H1 (cell line): Measurements from ENCODE around the gene MSH5. TPM values are rescaled to one million over a fixed set of nuclear protein-coding genes. Genes with fewer than 3 reads are reported as not detected.

Source experiments
- ATF2 ChIP-seq: IDR thresholded peaks from 2 replicates; pipeline ENCODE4 v1.6.1; 2012; ENCODE audit warnings: low read length, inconsistent platforms
- BRCA1 ChIP-seq: IDR thresholded peaks from 2 replicates; pipeline ENCODE4 v1.6.1; 2012; ENCODE audit warnings: low read depth, low read length, improper control_type of control experiment
- CREB1 ChIP-seq: IDR thresholded peaks from 2 replicates; pipeline ENCODE4 v1.6.1; 2012; ENCODE audit warnings: inconsistent platforms
- GABPA ChIP-seq: IDR thresholded peaks from 2 replicates; pipeline ENCODE4 v1.6.1; 2011; ENCODE audit warnings: mild to moderate bottlenecking, low read length, moderate library complexity, borderline replicate concordance; ENCODE audit not compliant: insufficient read depth
- HDAC6 ChIP-seq: IDR thresholded peaks from one replicate; pipeline ENCODE4 v1.7.1; 2012; ENCODE audit warnings: low read depth, mild to moderate bottlenecking, inconsistent platforms, low read length, moderate library complexity
- JUND ChIP-seq: IDR thresholded peaks from 2 replicates; pipeline ENCODE4 v1.6.1; 2011; ENCODE audit warnings: mild to moderate bottlenecking, improper control_type of control experiment, low read length
- RNF2 ChIP-seq: fragments of 200-900, 300-1000 bp; sonication (generic); IDR thresholded peaks from 2 replicates; pipeline ENCODE4 v1.7.1; 2016; ENCODE audit warnings: borderline replicate concordance, low read depth, mild to moderate bottlenecking, antibody characterized with exemption, low read length; ENCODE audit not compliant: poor library complexity, severe bottlenecking; ENCODE audit errors: missing control alignments
- SP1 ChIP-seq: IDR thresholded peaks from 2 replicates; pipeline ENCODE4 v1.6.1; 2011; ENCODE audit warnings: low read depth, low read length
- SRF ChIP-seq: IDR thresholded peaks from 2 replicates; pipeline ENCODE4 v1.6.1; 2011; ENCODE audit warnings: mild to moderate bottlenecking, low read depth, low read length, moderate library complexity
- polyA plus RNA-seq, 7 experiments: library from polyadenylated mRNA; depleted of rRNA in 3 of 7; stranded (reverse) in 5 of 7; unstranded in 2 of 7; fragments of >200 nt in 5 of 7; fragments of 200-250 nt in 2 of 7; gene quantifications; 1 replicate in 5 of 7; 2 replicates in 1 of 7; 4 replicates in 1 of 7; pipeline versions ENCODE4 v1.2.1 to v1.2.3, GENCODE V29; 2011 to 2013; ENCODE audit warnings: missing spikeins in 2 of 7, mixed read lengths in 2 of 7
- total RNA-seq: library from RNA; stranded (reverse); fragmentation: NEBNext Ultra II Directional; extraction: Animal tissue kit (Norgen Biotek cat#: 25700); gene quantifications from 2 replicates; pipeline ENCODE4 v1.2.1, GENCODE V29; 2021

MSH5 gene
- total and polyA plus RNA-seq, 2 of the 8 experiments (the other 6 are each of a cell fraction or from before 2014, with no cell fraction given): 25.3 to 26.5 TPM

GRCh38 chr6:31739639-31740396 lies at the start of gene MSH5 (continued):
- TF ChIP-seq RNF2 (peak; percentile 27), SP1 (peak; percentile 90), BRCA1 (no peak), GABPA (no peak), SRF (no peak), HDAC6 (no peak), CREB1 (peak; percentile 53; the same call in 1 of the 2 replicates), JUND (no peak), ATF2 (peak; percentile 77)
